ENCODE results near the gene EIF4ENIF1.

GRCh38 chr22:31530823-31531195 is 41.2 kb upstream of the EIF4ENIF1 start:
- TF ChIP-seq FOXK2 (IDR thresholded peaks at IDR 0.05): no peak
- no peak for TF ChIP-seq SUZ12 (IDR thresholded peaks at IDR 0.05)
- no peak for TF ChIP-seq ELF4 (IDR thresholded peaks at IDR 0.05)
- no peak for TF ChIP-seq BHLHE40 (IDR thresholded peaks at IDR 0.05; ENCODE audit: borderline replicate concordance)
- TF ChIP-seq SP1 (IDR thresholded peaks at IDR 0.05): no peak
- TF ChIP-seq ZNF384 (IDR thresholded peaks at IDR 0.05): no peak
- TF ChIP-seq CTBP1 (IDR thresholded peaks at IDR 0.05; ENCODE audit: borderline replicate concordance): no peak
- TF ChIP-seq PKNOX1 (IDR thresholded peaks at IDR 0.05): no peak
- TF ChIP-seq LEF1 (IDR thresholded peaks at IDR 0.05; ENCODE audit: borderline replicate concordance): no peak

All from HEK293T (cell line).